ENCODE data around the gene PPARG. TPM values are rescaled to one million over a fixed set of nuclear protein-coding genes. Genes with fewer than 3 reads are reported as not detected.

Gene PPARG
- total and polyA plus RNA-seq, 10 of the 15 experiments (the other 5 are each of a cell fraction or from before 2014, with no cell fraction given): 0.06 to 0.86 (median 0.12) TPM; not detected in 5

- DNase-seq (ENCODE audit: low read depth, low spot score) (no peak), ATAC-seq (no peak), FAIRE-seq (no peak)
- intact Hi-C loops (cut with micrococcal nuclease; ENCODE audit: unreplicated experiment) (no loop called here), in situ Hi-C loops (cut with MboI) (no loop called here)
- no TSS peak for BruUV-seq (replicated peaks)
- POLR2A ChIA-PET: no interaction called here
- H4K20me1 ChIP-seq (ENCODE audit: control insufficient read depth, insufficient read depth): no peaks in the 10 kb centered on the region
- no peaks in the 10 kb centered on the region for H3K36me3 ChIP-seq (ENCODE audit: control insufficient read depth in 2 of 2, insufficient read depth in 2 of 2, low read length in 1 of 2)
- no peaks in the 10 kb centered on the region for H3K27me3 ChIP-seq (replicated peaks in 1 of 2; ENCODE audit: control insufficient read depth in 2 of 2, insufficient read depth in 2 of 2, low read length in 1 of 2)
- no peaks in the 10 kb centered on the region for H3K9me3 ChIP-seq (replicated peaks; ENCODE audit: control insufficient read depth, insufficient read depth, low read length)
- CTCF ChIA-PET: interaction anchor here (0.9 kb wide), 1 partner anchor 12 kb away, joined by 3 read pairs; no protein-coding TSS in a partner anchor
- H3K79me2 ChIP-seq (ENCODE audit: control insufficient read depth, insufficient read depth, low read length): no peaks in the 10 kb centered on the region
- SMC1A ChIA-PET (ENCODE audit: uncharacterized antibody, unreplicated experiment): no interaction called here
- no peak overlapping the region for H2AFZ ChIP-seq (ENCODE audit: control insufficient read depth, low read depth, low read length)
- no peak overlapping the region for H3K4me3 ChIP-seq
- no peak overlapping the region for H3K4me2 ChIP-seq (ENCODE audit: control insufficient read depth, insufficient read depth)
- no peak for TF ChIP-seq TCF12 (IDR thresholded peaks at IDR 0.05; ENCODE audit: low read depth, low read length)
- TF ChIP-seq, protein P1, sequence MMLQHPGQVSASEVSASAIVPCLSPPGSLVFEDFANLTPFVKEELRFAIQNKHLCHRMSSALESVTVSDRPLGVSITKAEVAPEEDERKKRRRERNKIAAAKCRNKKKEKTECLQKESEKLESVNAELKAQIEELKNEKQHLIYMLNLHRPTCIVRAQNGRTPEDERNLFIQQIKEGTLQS (IDR thresholded peaks at IDR 0.05; ENCODE audit: borderline replicate concordance, extremely low read depth, low read depth, low read length): no peak
- no peak for TF ChIP-seq CHD1 (IDR thresholded peaks at IDR 0.05; ENCODE audit: low read depth, low read length)
- no peak for TF ChIP-seq HDGF (IDR thresholded peaks at IDR 0.05)
- no peak overlapping the region for H3K27ac ChIP-seq (ENCODE audit: control insufficient read depth, insufficient read depth)
- 81% methylated on average over 2 of the region's 2 CpGs for WGBS (ENCODE audit: insufficient coverage, insufficient replicate concordance, low lambda C conversion rate, missing lambda C conversion rate)
- RAD21 ChIA-PET (ENCODE audit: unreplicated experiment): interaction anchor here (1.0 kb wide), 1 partner anchor 10 kb away, joined by 3 read pairs; no protein-coding TSS in a partner anchor
- no peaks in the 10 kb centered on the region for H3K4me1 ChIP-seq (ENCODE audit: control insufficient read depth, insufficient read depth, low read length)
- no peak overlapping the region for H3K9ac ChIP-seq (ENCODE audit: control insufficient read depth, insufficient read depth, low read length)
These were observed 32.1 kb downstream of the PPARG start for GRCh38 chr3:12321015-12321414.

DNA sequence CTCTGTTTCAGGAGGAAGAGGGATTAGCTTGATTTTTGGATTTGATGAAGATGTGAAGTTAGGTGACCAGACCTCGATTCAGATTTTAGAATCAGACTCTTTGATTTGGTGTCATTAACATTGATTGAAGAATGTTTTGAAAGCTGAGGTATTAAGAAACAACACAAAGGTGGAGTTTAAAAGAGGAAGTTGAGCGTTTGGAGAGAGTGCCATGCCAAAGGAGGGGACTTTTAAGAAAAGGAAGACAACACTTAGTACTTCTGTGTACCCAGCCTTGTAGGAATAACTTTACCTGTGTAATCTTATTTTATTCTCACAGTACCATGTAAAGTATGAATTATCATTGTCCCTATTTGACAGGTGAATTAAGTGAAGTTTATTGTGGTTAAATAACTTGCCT, 34.4 kb downstream of the PPARG start:
- H3K36me3 ChIP-seq (ENCODE audit: control insufficient read depth in 2 of 2, insufficient read depth in 2 of 2, low read length in 1 of 2): no peaks in the 10 kb centered on the region
- H3K4me2 ChIP-seq (ENCODE audit: control insufficient read depth, insufficient read depth): no peak overlapping the region
- no peak for DNase-seq (ENCODE audit: low read depth, low spot score)
- SMC1A ChIA-PET (ENCODE audit: uncharacterized antibody, unreplicated experiment): interaction anchor here (0.7 to 1.7 kb wide), 4 partner anchors 9 to 51 kb away, joined by 3 to 9 read pairs (median 4); no protein-coding TSS in a partner anchor
- intact Hi-C loops (cut with micrococcal nuclease; ENCODE audit: unreplicated experiment) (no loop called here), in situ Hi-C loops (cut with MboI) (no loop called here)
- BruUV-seq (replicated peaks): no TSS peak
- no peaks in the 10 kb centered on the region for H3K79me2 ChIP-seq (ENCODE audit: control insufficient read depth, insufficient read depth, low read length)
- RAD21 ChIA-PET (ENCODE audit: unreplicated experiment): no interaction called here
- CTCF ChIA-PET: interaction anchor here (0.7 to 1.2 kb wide), 4 partner anchors 9 to 41 kb away, joined by 3 read pairs; no protein-coding TSS in a partner anchor
- ATAC-seq: peak; percentile 61; the same call in 2 of the 3 replicates
- H4K20me1 ChIP-seq (ENCODE audit: control insufficient read depth, insufficient read depth): no peaks in the 10 kb centered on the region
- POLR2A ChIA-PET: no interaction called here
- WGBS (ENCODE audit: insufficient coverage, insufficient replicate concordance, low lambda C conversion rate, missing lambda C conversion rate): 7% methylated on average over 2 of the region's 2 CpGs
- no peaks in the 10 kb centered on the region for H3K9me3 ChIP-seq (replicated peaks; ENCODE audit: control insufficient read depth, insufficient read depth, low read length)
- no peaks in the 10 kb centered on the region for H3K27me3 ChIP-seq (replicated peaks in 1 of 2; ENCODE audit: control insufficient read depth in 2 of 2, insufficient read depth in 2 of 2, low read length in 1 of 2)
- no peak overlapping the region for H3K27ac ChIP-seq (ENCODE audit: control insufficient read depth, insufficient read depth)
- FAIRE-seq: no peak
- H2AFZ ChIP-seq (ENCODE audit: control insufficient read depth, low read depth, low read length): no peak overlapping the region
- no peaks in the 10 kb centered on the region for H3K4me1 ChIP-seq (ENCODE audit: control insufficient read depth, insufficient read depth, low read length)
- H3K9ac ChIP-seq (ENCODE audit: control insufficient read depth, insufficient read depth, low read length): no peak overlapping the region
- no peak overlapping the region for H3K4me3 ChIP-seq
- TF ChIP-seq HCFC1 (IDR thresholded peaks at IDR 0.05; ENCODE audit: low read length) (no peak), MAX (IDR thresholded peaks at IDR 0.05; ENCODE audit: low read depth, low read length) (no peak), YY1 (IDR thresholded peaks at IDR 0.05; ENCODE audit: low read depth, low read length) (no peak), PAX8 (IDR thresholded peaks at IDR 0.05) (no peak)
- TF ChIP-seq, protein P2, sequence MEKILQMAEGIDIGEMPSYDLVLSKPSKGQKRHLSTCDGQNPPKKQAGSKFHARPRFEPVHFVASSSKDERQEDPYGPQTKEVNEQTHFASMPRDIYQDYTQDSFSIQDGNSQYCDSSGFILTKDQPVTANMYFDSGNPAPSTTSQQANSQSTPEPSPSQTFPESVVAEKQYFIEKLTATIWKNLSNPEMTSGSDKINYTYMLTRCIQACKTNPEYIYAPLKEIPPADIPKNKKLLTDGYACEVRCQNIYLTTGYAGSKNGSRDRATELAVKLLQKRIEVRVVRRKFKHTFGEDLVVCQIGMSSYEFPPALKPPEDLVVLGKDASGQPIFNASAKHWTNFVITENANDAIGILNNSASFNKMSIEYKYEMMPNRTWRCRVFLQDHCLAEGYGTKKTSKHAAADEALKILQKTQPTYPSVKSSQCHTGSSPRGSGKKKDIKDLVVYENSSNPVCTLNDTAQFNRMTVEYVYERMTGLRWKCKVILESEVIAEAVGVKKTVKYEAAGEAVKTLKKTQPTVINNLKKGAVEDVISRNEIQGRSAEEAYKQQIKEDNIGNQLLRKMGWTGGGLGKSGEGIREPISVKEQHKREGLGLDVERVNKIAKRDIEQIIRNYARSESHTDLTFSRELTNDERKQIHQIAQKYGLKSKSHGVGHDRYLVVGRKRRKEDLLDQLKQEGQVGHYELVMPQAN (conservative IDR thresholded peaks at IDR 0.05): no peak
- TF ChIP-seq, protein P3, sequence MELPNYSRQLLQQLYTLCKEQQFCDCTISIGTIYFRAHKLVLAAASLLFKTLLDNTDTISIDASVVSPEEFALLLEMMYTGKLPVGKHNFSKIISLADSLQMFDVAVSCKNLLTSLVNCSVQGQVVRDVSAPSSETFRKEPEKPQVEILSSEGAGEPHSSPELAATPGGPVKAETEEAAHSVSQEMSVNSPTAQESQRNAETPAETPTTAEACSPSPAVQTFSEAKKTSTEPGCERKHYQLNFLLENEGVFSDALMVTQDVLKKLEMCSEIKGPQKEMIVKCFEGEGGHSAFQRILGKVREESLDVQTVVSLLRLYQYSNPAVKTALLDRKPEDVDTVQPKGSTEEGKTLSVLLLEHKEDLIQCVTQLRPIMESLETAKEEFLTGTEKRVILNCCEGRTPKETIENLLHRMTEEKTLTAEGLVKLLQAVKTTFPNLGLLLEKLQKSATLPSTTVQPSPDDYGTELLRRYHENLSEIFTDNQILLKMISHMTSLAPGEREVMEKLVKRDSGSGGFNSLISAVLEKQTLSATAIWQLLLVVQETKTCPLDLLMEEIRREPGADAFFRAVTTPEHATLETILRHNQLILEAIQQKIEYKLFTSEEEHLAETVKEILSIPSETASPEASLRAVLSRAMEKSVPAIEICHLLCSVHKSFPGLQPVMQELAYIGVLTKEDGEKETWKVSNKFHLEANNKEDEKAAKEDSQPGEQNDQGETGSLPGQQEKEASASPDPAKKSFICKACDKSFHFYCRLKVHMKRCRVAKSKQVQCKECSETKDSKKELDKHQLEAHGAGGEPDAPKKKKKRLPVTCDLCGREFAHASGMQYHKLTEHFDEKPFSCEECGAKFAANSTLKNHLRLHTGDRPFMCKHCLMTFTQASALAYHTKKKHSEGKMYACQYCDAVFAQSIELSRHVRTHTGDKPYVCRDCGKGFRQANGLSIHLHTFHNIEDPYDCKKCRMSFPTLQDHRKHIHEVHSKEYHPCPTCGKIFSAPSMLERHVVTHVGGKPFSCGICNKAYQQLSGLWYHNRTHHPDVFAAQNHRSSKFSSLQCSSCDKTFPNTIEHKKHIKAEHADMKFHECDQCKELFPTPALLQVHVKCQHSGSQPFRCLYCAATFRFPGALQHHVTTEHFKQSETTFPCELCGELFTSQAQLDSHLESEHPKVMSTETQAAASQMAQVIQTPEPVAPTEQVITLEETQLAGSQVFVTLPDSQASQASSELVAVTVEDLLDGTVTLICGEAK (IDR thresholded peaks at IDR 0.05; ENCODE audit: borderline replicate concordance): no peak
